CD4-positive, CD25-positive, alpha-beta regulatory T cell (primary cell): Measurements from ENCODE around the gene HNRNPA2B1. TPM values are rescaled to one million over a fixed set of nuclear protein-coding genes. Genes with fewer than 3 reads are reported as not detected.
A peak's percentile ranks its signal among the peaks of the same experiment; 100 is the strongest.
"Not testable (repeated sequence)": the region's sequence is repeated elsewhere in the genome, so short reads cannot be mapped to it uniquely, and the experiment has no call there.

Experiments used
- ATAC-seq, 2 donors: fragments of 150-1000 bp; cut with Tn5 transposase; one replicate each; pipeline ENCODE4 v1.10.0; 2021; ENCODE audit warnings: low read depth in 2 of 2, moderate number of reproducible peaks in 2 of 2, moderate library complexity in 1 of 2
- DNase-seq, 3 donors: peaks; one replicate each; pipeline versions ENCODE4 v3.0.0 to v3.0.0-alpha.2; 2012 to 2022; ENCODE audit warnings: mixed read lengths in 1 of 3
- H3K27ac ChIP-seq: one replicate; pipeline ENCODE4 v1.7.0; 2013; ENCODE audit warnings: mild to moderate bottlenecking, low read length; ENCODE audit not compliant: insufficient read depth, poor library complexity, severe bottlenecking
- H3K27me3 ChIP-seq: one replicate; pipeline ENCODE4 v1.7.0; 2013; ENCODE audit warnings: low read length; ENCODE audit not compliant: control insufficient read depth, insufficient read depth
- H3K36me3 ChIP-seq: one replicate; pipeline ENCODE4 v1.7.0; 2013; ENCODE audit warnings: mild to moderate bottlenecking, low read length, moderate library complexity; ENCODE audit not compliant: control insufficient read depth, insufficient read depth
- H3K4me1 ChIP-seq: 2 replicates; pipeline ENCODE4 v1.7.0; 2013; ENCODE audit warnings: mild to moderate bottlenecking, low read length; ENCODE audit not compliant: insufficient read depth, control insufficient read depth, poor library complexity, severe bottlenecking
- H3K4me3 ChIP-seq: one replicate; pipeline ENCODE4 v1.7.0; 2013; ENCODE audit warnings: low read depth, mild to moderate bottlenecking, low read length, moderate library complexity
- H3K9me3 ChIP-seq, 2 experiments: 1 replicate in 1 of 2; 2 replicates in 1 of 2; pipeline ENCODE4 v1.7.0; 2013; ENCODE audit warnings: low read length in 2 of 2, mild to moderate bottlenecking in 1 of 2, moderate library complexity in 1 of 2; ENCODE audit not compliant: control insufficient read depth in 2 of 2
- H3K27ac Mint-ChIP-seq, 3 donors: one replicate each; pipeline ENCODE4 v1.8.0; 2020 to 2022; ENCODE audit warnings: mild to moderate bottlenecking in 3 of 3, mixed read lengths in 3 of 3, moderate library complexity in 2 of 3
- H3K27me3 Mint-ChIP-seq: one replicate; pipeline ENCODE4 v1.8.0; 2022; ENCODE audit warnings: mild to moderate bottlenecking, mixed read lengths
- H3K36me3 Mint-ChIP-seq: one replicate; pipeline ENCODE4 v1.8.0; 2020; ENCODE audit warnings: mixed read lengths
- H3K4me1 Mint-ChIP-seq, 4 donors: one replicate each; pipeline ENCODE4 v1.8.0; 2020 to 2022; ENCODE audit warnings: mixed read lengths in 4 of 4, mild to moderate bottlenecking in 1 of 4
- H3K4me3 Mint-ChIP-seq, 4 donors: one replicate each; pipeline ENCODE4 v1.8.0; 2020 to 2022; ENCODE audit warnings: mild to moderate bottlenecking in 4 of 4, mixed read lengths in 4 of 4, moderate library complexity in 3 of 4
- H3K9me3 Mint-ChIP-seq, 7 donors: one replicate each; pipeline ENCODE4 v1.8.0; 2020 to 2022; ENCODE audit warnings: mixed read lengths in 7 of 7, mild to moderate bottlenecking in 3 of 7, moderate library complexity in 2 of 7
- polyA plus RNA-seq, 4 donors: library from polyadenylated mRNA; unstranded; fragments of 300-500 nt; fragmentation: Illumina TruSeq; gene quantifications; one replicate each; pipeline ENCODE4 v1.2.3, GENCODE V29; 2021
- total RNA-seq: library from RNA; stranded (reverse); gene quantifications from one replicate; pipeline ENCODE4 v1.2.3, GENCODE V29; 2022

The HNRNPA2B1 gene
- total and polyA plus RNA-seq, 5 donors from 2014 or later, result 465 to 541 (median 509) TPM

- Histone ChIP-seq H3K36me3 (peaks cover 72% of the 10 kb centered on the region), H3K4me1 (peaks cover 68% of the 10 kb centered on the region), H3K27me3 (no peaks in the 10 kb centered on the region), H3K27ac (peak overlapping the region; percentile 56), H3K9me3 (no peaks in the 10 kb centered on the region), H3K4me3 (peak overlapping the region; percentile 100)
- Mint-ChIP-seq H3K4me1 (peaks cover 52 to 83% (median 61%) of the 10 kb centered on the region in 4 donors), H3K36me3 (peaks cover 80% of the 10 kb centered on the region), H3K4me3 (peak overlapping the region; percentile 80 to 97 (median 86)), H3K9me3 (peaks cover 0 to 8% (median 0%) of the 10 kb centered on the region in 7 donors), H3K27me3 (peaks cover 24% of the 10 kb centered on the region), H3K27ac (peak overlapping the region; percentile 44 to 81 (median 66))
- no peak for ATAC-seq
- no peak for DNase-seq
Measured at GRCh38 chr7:26195867-26196657, 4.5 kb downstream of the HNRNPA2B1 start.

- H3K27ac Mint-ChIP-seq, result peak overlapping the region in 2 of 3 donors; percentile 66 to 71
- peaks cover 76% of the 10 kb centered on the region for H3K4me1 ChIP-seq
- peak overlapping the region; percentile 80 to 89 (median 85) for H3K4me3 Mint-ChIP-seq
- peaks cover 0 to 2% (median 0%) of the 10 kb centered on the region in 7 donors for H3K9me3 Mint-ChIP-seq
- H3K9me3 ChIP-seq, result no peaks in the 10 kb centered on the region
- H3K36me3 ChIP-seq, result peaks cover 80% of the 10 kb centered on the region
- peaks cover 59 to 84% (median 67%) of the 10 kb centered on the region in 4 donors for H3K4me1 Mint-ChIP-seq
- H3K27me3 Mint-ChIP-seq, result peaks cover 15% of the 10 kb centered on the region
- ATAC-seq (no peak), DNase-seq (no peak)
- peaks cover 85% of the 10 kb centered on the region for H3K36me3 Mint-ChIP-seq
- H3K4me3 ChIP-seq, result peak overlapping the region; percentile 100
- no peaks in the 10 kb centered on the region for H3K27me3 ChIP-seq
- H3K27ac ChIP-seq, result peak overlapping the region; percentile 56
Measured at GRCh38 chr7:26195182-26195581, 5.4 kb downstream of the HNRNPA2B1 start.

GRCh38 chr7:26194764-26195163, 5.8 kb downstream of the HNRNPA2B1 start:
- H3K9me3 Mint-ChIP-seq, H3K9me3 ChIP-seq, ATAC-seq, H3K27me3 ChIP-seq, DNase-seq: not testable (repeated sequence)
- peak overlapping the region; percentile 100 for H3K4me3 ChIP-seq
- Mint-ChIP-seq H3K4me1 (peaks cover 61 to 85% (median 69%) of the 10 kb centered on the region in 4 donors), H3K36me3 (peaks cover 84% of the 10 kb centered on the region), H3K27me3 (peaks cover 12% of the 10 kb centered on the region), H3K27ac (peak overlapping the region in 2 of 3 donors; percentile 66 to 71), H3K4me3 (peak overlapping the region; percentile 76 to 89 (median 83))
- peak overlapping the region; percentile 56 for H3K27ac ChIP-seq
- peaks cover 85% of the 10 kb centered on the region for H3K36me3 ChIP-seq
- H3K4me1 ChIP-seq, result peaks cover 76% of the 10 kb centered on the region

GRCh38 chr7:26193432-26194207, 6.9 kb downstream of the HNRNPA2B1 start:
- Histone ChIP-seq H3K4me1 (peaks cover 80% of the 10 kb centered on the region), H3K9me3 (no peaks in the 10 kb centered on the region), H3K36me3 (peaks cover 93% of the 10 kb centered on the region), H3K27ac (peak overlapping the region; percentile 56), H3K4me3 (peak overlapping the region; percentile 63), H3K27me3 (no peaks in the 10 kb centered on the region)
- peaks cover 8% of the 10 kb centered on the region for H3K27me3 Mint-ChIP-seq
- peak in 1 of 2 donors; percentile 34 for ATAC-seq
- peaks cover 81% of the 10 kb centered on the region for H3K36me3 Mint-ChIP-seq
- H3K9me3 Mint-ChIP-seq, result no peaks in the 10 kb centered on the region
- H3K27ac Mint-ChIP-seq, result peak overlapping the region; percentile 67 to 87 (median 76)
- peak overlapping the region; percentile 76 to 89 (median 83) for H3K4me3 Mint-ChIP-seq
- H3K4me1 Mint-ChIP-seq, result peaks cover 62 to 89% (median 78%) of the 10 kb centered on the region in 4 donors
- DNase-seq, result no peak

- peak overlapping the region in 2 of 3 donors; percentile 63 to 87 for H3K27ac Mint-ChIP-seq
- peaks cover 95% of the 10 kb centered on the region for H3K36me3 ChIP-seq
- ATAC-seq (no peak), DNase-seq (no peak)
- H3K36me3 Mint-ChIP-seq, result peaks cover 74% of the 10 kb centered on the region
- peaks cover 79% of the 10 kb centered on the region for H3K4me1 ChIP-seq
- peak overlapping the region; percentile 48 for H3K27ac ChIP-seq
- H3K27me3 Mint-ChIP-seq, result peaks cover 5% of the 10 kb centered on the region
- peak overlapping the region; percentile 75 to 84 (median 79) for H3K4me3 Mint-ChIP-seq
- no peaks in the 10 kb centered on the region for H3K27me3 ChIP-seq
- H3K4me1 Mint-ChIP-seq, result peaks cover 58 to 93% (median 82%) of the 10 kb centered on the region in 4 donors
- H3K9me3 ChIP-seq, result no peaks in the 10 kb centered on the region
- peak overlapping the region; percentile 63 for H3K4me3 ChIP-seq
- no peaks in the 10 kb centered on the region for H3K9me3 Mint-ChIP-seq
Measured at GRCh38 chr7:26192485-26193087, 8.0 kb downstream of the HNRNPA2B1 start.

- Histone ChIP-seq H3K9me3 (no peaks in the 10 kb centered on the region), H3K4me3 (peak overlapping the region; percentile 63), H3K36me3 (peaks cover 90% of the 10 kb centered on the region), H3K4me1 (peaks cover 79% of the 10 kb centered on the region), H3K27me3 (no peaks in the 10 kb centered on the region), H3K27ac (peak overlapping the region; percentile 48)
- no peak for ATAC-seq
- no peaks in the 10 kb centered on the region for H3K9me3 Mint-ChIP-seq
- peaks cover 73% of the 10 kb centered on the region for H3K36me3 Mint-ChIP-seq
- H3K4me1 Mint-ChIP-seq, result peaks cover 59 to 94% (median 83%) of the 10 kb centered on the region in 4 donors
- DNase-seq, result no peak
- H3K27ac Mint-ChIP-seq, result peak overlapping the region in 2 of 3 donors; percentile 63 to 87
- peak overlapping the region; percentile 69 to 84 (median 79) for H3K4me3 Mint-ChIP-seq
- peaks cover 5% of the 10 kb centered on the region for H3K27me3 Mint-ChIP-seq
Measured at GRCh38 chr7:26191974-26192479, 8.5 kb downstream of the HNRNPA2B1 start.
